Measurements from ENCODE around the gene EPB41L4B. TPM values are rescaled to one million over a fixed set of nuclear protein-coding genes. Genes with fewer than 3 reads are reported as not detected.

Gene EPB41L4B
- total and polyA plus RNA-seq, 2 of the 13 experiments (the other 11 are each of a cell fraction or from before 2014, with no cell fraction given): 17.6 to 22.1 TPM

DNA sequence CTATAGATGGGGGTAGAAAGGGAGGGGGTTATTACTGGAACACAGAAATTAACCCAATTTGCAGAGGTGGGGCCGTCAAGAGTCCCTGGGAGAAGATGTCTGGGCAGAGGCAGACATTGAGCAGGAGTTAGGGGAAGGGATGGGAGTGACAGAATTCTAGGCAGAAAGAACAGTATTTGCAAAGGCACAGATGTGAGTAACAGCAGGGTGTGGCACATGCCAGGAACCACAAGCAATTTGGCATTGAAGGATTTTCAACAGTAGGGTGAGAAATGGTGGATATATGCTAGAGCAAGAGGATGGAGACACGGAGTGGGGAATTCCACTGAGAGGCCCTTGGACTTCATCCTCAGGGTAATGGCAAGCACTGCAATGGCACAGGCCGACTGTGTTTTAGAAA is 82.2 kb downstream of the EPB41L4B start:
- peaks cover 1 to 7% of the 10 kb centered on the region in 2 experiments; a peak in 3 of 5 replicates for H3K36me3 ChIP-seq (replicated peaks in 1 of 2; ENCODE audit: control insufficient read depth in 1 of 2, insufficient read depth in 2 of 2, low read length in 2 of 2)
- H3K9me3 ChIP-seq (ENCODE audit: low read length): no peaks in the 10 kb centered on the region
- CTCF ChIA-PET (ENCODE audit: low intra/inter-chr PET ratio, low total read pairs): no interaction called here
- in situ Hi-C loops (cut with HindIII; ENCODE audit: extremely low pct_ligation_motif_present, low pct_unique_long_range_greater_than_20kb) (no loop called here), intact Hi-C loops (cut with micrococcal nuclease; ENCODE audit: unreplicated experiment) (no loop called here)
- H3K79me2 ChIP-seq (ENCODE audit: insufficient read depth, low read length): no peaks in the 10 kb centered on the region
- H3K4me1 ChIP-seq (ENCODE audit: insufficient read depth, low read length): no peaks in the 10 kb centered on the region
- 89% methylated on average over 3 of the region's 3 CpGs for WGBS (ENCODE audit: low lambda C conversion rate)
- no peak overlapping the region for H2AFZ ChIP-seq (ENCODE audit: low read length)
- no TSS peak for BruUV-seq (replicated peaks)
- ATAC-seq (no peak), DNase-seq (ENCODE audit: low spot score) (no peak), FAIRE-seq (no peak)
- no peak overlapping the region for H3K9ac ChIP-seq (ENCODE audit: insufficient read depth, low read depth, low read length)
- POLR2A ChIA-PET: no interaction called here
- H3K4me2 ChIP-seq (ENCODE audit: low read depth, low read length): no peak overlapping the region
- no peak overlapping the region for H3K4me3 ChIP-seq (replicated peaks in 1 of 3; ENCODE audit: insufficient read depth in 1 of 3, low read depth in 2 of 3, low read length in 3 of 3)
- H3K27me3 ChIP-seq (ENCODE audit: control insufficient read depth in 1 of 2, insufficient read depth in 2 of 2, low read length in 2 of 2): no peaks in the 10 kb centered on the region
- no peak overlapping the region for H3K27ac ChIP-seq (ENCODE audit: extremely low read length, insufficient read depth, low read length)
- H4K20me1 ChIP-seq (ENCODE audit: insufficient read depth, low read length): no peaks in the 10 kb centered on the region
- no peak for TF ChIP-seq ZNF772 (CRISPR knock-in tag; IDR thresholded peaks at IDR 0.05)
- no peak for TF ChIP-seq CSRNP2 (CRISPR knock-in tag; conservative IDR thresholded peaks at IDR 0.05; ENCODE audit: low read depth)
- TF ChIP-seq, protein P1, sequence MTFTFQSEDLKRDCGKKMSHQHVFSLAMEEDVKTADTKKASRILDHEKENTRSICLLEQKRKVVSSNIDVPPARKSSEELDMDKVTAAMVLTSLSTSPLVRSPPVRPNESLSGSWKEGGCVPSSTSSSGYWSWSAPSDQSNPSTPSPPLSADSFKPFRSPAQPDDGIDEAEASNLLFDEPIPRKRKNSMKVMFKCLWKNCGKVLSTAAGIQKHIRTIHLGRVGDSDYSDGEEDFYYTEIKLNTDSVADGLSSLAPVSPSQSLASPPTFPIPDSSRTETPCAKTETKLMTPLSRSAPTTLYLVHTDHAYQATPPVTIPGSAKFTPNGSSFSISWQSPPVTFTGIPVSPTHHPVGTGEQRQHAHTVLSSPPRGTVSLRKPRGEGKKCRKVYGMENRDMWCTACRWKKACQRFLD (CRISPR knock-in tag; IDR thresholded peaks at IDR 0.05; ENCODE audit: borderline replicate concordance): no peak
- TF ChIP-seq, protein P2, sequence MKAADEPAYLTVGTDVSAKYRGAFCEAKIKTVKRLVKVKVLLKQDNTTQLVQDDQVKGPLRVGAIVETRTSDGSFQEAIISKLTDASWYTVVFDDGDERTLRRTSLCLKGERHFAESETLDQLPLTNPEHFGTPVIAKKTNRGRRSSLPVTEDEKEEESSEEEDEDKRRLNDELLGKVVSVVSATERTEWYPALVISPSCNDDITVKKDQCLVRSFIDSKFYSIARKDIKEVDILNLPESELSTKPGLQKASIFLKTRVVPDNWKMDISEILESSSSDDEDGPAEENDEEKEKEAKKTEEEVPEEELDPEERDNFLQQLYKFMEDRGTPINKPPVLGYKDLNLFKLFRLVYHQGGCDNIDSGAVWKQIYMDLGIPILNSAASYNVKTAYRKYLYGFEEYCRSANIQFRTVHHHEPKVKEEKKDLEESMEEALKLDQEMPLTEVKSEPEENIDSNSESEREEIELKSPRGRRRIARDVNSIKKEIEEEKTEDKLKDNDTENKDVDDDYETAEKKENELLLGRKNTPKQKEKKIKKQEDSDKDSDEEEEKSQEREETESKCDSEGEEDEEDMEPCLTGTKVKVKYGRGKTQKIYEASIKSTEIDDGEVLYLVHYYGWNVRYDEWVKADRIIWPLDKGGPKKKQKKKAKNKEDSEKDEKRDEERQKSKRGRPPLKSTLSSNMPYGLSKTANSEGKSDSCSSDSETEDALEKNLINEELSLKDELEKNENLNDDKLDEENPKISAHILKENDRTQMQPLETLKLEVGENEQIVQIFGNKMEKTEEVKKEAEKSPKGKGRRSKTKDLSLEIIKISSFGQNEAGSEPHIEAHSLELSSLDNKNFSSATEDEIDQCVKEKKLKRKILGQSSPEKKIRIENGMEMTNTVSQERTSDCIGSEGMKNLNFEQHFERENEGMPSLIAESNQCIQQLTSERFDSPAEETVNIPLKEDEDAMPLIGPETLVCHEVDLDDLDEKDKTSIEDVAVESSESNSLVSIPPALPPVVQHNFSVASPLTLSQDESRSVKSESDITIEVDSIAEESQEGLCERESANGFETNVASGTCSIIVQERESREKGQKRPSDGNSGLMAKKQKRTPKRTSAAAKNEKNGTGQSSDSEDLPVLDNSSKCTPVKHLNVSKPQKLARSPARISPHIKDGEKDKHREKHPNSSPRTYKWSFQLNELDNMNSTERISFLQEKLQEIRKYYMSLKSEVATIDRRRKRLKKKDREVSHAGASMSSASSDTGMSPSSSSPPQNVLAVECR (CRISPR knock-in tag; IDR thresholded peaks at IDR 0.05; ENCODE audit: borderline replicate concordance): no peak
- TF ChIP-seq, protein P3, sequence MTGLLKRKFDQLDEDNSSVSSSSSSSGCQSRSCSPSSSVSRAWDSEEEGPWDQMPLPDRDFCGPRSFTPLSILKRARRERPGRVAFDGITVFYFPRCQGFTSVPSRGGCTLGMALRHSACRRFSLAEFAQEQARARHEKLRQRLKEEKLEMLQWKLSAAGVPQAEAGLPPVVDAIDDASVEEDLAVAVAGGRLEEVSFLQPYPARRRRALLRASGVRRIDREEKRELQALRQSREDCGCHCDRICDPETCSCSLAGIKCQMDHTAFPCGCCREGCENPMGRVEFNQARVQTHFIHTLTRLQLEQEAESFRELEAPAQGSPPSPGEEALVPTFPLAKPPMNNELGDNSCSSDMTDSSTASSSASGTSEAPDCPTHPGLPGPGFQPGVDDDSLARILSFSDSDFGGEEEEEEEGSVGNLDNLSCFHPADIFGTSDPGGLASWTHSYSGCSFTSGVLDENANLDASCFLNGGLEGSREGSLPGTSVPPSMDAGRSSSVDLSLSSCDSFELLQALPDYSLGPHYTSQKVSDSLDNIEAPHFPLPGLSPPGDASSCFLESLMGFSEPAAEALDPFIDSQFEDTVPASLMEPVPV (CRISPR knock-in tag; IDR thresholded peaks at IDR 0.05): no peak
- TF ChIP-seq ATAD3A (CRISPR knock-in tag; IDR thresholded peaks at IDR 0.05): no peak
- TF ChIP-seq EEA1 (CRISPR knock-in tag; IDR thresholded peaks at IDR 0.05; ENCODE audit: borderline replicate concordance): no peak
- TF ChIP-seq YEATS2 (CRISPR knock-in tag; IDR thresholded peaks at IDR 0.05; ENCODE audit: borderline replicate concordance): no peak
- TF ChIP-seq, protein P4, sequence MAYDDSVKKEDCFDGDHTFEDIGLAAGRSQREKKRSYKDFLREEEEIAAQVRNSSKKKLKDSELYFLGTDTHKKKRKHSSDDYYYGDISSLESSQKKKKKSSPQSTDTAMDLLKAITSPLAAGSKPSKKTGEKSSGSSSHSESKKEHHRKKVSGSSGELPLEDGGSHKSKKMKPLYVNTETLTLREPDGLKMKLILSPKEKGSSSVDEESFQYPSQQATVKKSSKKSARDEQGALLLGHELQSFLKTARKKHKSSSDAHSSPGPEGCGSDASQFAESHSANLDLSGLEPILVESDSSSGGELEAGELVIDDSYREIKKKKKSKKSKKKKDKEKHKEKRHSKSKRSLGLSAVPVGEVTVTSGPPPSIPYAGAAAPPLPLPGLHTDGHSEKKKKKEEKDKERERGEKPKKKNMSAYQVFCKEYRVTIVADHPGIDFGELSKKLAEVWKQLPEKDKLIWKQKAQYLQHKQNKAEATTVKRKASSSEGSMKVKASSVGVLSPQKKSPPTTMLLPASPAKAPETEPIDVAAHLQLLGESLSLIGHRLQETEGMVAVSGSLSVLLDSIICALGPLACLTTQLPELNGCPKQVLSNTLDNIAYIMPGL (CRISPR knock-in tag; IDR thresholded peaks at IDR 0.05; ENCODE audit: borderline replicate concordance in 1 of 2, low read depth in 1 of 2): no peak
- no peak for TF ChIP-seq SMAD1 (CRISPR knock-in tag; IDR thresholded peaks at IDR 0.05; ENCODE audit: borderline replicate concordance, low read depth)

Measured in HepG2 (cell line).